ENCODE results near the gene RNF224. TPM values are rescaled to one million over a fixed set of nuclear protein-coding genes. Genes with fewer than 3 reads are reported as not detected.

RNF224 gene
- total and polyA plus RNA-seq, 12 donors = 0.06 TPM; not detected in 11

DNA sequence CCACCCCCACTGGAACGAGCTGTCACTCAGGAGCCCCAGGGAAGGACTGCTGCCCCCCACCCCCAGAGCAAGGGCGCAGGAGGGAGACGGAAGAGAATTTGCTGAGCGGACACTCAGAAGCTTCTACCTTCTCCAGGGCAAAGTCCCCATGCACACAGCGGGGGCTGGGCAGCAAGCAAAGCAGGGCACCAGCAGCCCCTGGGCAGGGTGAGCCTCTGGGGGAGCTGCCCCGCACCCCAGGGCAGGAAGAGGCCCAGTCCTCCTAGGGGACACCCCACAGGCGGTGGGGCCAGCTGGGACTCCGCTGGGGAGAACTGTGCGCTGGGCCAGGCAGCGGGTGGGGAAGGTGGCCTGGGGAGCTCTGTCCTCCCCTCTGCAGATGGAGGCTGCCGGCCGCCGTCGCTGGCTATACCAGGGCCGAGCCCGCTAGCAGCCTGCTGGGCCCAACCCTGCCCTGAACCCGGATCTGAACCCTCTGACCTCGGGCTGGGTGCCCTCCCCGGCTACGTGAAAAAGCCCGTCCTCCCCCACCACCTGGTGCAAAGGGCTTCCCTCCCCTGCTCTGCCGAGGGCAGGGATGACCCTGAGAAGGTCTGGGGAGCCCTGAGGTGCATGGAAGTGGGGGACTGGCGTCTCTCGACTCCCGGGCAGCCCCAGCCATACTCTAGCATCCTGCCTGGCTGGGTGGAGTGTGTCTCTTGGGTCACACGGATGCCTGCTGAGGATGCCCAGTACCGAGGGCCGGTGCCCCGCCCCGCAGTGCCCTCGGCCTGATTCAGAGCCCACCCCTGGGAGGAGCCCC is 2.8 kb downstream of the RNF224 start:
- no peak overlapping the region for H3K4me3 ChIP-seq
- intact Hi-C loops (cut with DNase I) = loop anchor here (5.0 to 10.0 kb wide), 2 partner anchors 113 to 445 kb away; no protein-coding TSS in a partner anchor
- 52 to 63% (median 55%) methylated on average over 14 to 31 of the region's 31 CpGs; no CpG with 5 or more reads in 1 of the 4 donors for WGBS, 4 donors
- DNase-seq = no peak
- TF ChIP-seq, protein P1, sequence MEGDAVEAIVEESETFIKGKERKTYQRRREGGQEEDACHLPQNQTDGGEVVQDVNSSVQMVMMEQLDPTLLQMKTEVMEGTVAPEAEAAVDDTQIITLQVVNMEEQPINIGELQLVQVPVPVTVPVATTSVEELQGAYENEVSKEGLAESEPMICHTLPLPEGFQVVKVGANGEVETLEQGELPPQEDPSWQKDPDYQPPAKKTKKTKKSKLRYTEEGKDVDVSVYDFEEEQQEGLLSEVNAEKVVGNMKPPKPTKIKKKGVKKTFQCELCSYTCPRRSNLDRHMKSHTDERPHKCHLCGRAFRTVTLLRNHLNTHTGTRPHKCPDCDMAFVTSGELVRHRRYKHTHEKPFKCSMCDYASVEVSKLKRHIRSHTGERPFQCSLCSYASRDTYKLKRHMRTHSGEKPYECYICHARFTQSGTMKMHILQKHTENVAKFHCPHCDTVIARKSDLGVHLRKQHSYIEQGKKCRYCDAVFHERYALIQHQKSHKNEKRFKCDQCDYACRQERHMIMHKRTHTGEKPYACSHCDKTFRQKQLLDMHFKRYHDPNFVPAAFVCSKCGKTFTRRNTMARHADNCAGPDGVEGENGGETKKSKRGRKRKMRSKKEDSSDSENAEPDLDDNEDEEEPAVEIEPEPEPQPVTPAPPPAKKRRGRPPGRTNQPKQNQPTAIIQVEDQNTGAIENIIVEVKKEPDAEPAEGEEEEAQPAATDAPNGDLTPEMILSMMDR (IDR thresholded peaks at IDR 0.05) = no peak
- no peak for TF ChIP-seq POLR2A (IDR thresholded peaks at IDR 0.05)
- H3K4me1 ChIP-seq (replicated peaks in 1 of 2) = no peaks in the 10 kb centered on the region
- no peaks in the 10 kb centered on the region for H3K9me3 ChIP-seq (replicated peaks in 1 of 3)
- no peak overlapping the region for H3K27ac ChIP-seq
- peaks cover 50% of the 10 kb centered on the region for H3K27me3 ChIP-seq
- H3K36me3 ChIP-seq (replicated peaks in 1 of 2) = no peaks in the 10 kb centered on the region

DNA sequence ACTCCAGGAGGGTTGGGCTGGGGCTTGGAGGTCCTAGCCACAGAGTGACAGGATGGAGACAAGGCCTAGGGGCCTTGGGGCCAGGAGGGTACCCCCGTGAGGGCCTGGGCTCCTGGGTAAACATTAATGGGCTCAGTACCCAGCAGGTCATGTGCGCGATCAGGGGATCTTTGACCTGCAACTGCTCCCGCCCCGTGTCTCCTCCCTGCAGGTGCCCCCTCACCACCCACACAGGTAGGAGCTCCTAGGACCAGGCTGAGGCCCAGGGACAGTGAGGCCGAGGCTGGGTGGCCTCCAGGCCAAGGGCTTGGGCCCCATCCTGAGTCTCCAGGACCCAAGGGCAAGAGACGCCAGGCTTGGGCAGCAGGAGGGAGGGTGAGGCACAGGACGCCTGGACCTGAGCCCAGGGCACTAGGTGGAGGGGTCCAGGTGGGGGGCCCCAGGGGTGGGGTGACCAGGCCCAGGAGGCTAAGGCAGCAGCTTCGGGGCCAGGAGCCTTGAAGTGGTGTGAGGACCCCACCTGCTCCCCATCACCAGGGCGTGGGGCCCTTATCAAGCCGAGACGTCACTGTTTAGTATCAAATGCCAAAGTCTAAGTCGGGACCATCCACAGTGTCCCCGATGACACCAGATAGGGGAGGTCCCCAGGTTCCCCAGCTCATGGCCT is 3.5 kb downstream of the RNF224 start, which contains the start of gene SLC34A3:
Gene SLC34A3, plus strand, starts transcription at position 197 of the 667 bp plus-strand sequence. CDS start 802 bp downstream, outside the sequence.
- Histone ChIP-seq H3K4me3 (no peak within 1 kb of the TSS), H3K36me3 (replicated peaks in 1 of 2) (no peaks in the 10 kb centered on the region), H3K9me3 (replicated peaks in 1 of 3) (no peaks in the 10 kb centered on the region), H3K27ac (no peak within 1 kb of the TSS), H3K27me3 (peaks cover 50% of the 10 kb centered on the region), H3K4me1 (replicated peaks in 1 of 2) (no peaks in the 10 kb centered on the region)
- TF ChIP-seq, protein P1 (IDR thresholded peaks at IDR 0.05) = no peak
- no peak for TF ChIP-seq POLR2A (IDR thresholded peaks at IDR 0.05)
- intact Hi-C loops (cut with DNase I) = loop anchor here in 1 of 2 donors (10.0 kb wide), 1 partner anchor 446 kb away; no protein-coding TSS in a partner anchor
- DNase-seq = no peak
- 67 to 83% (median 72%) methylated on average over 3 to 14 of the region's 14 CpGs for whole genome bisulfite sequencing, 4 donors

DNA sequence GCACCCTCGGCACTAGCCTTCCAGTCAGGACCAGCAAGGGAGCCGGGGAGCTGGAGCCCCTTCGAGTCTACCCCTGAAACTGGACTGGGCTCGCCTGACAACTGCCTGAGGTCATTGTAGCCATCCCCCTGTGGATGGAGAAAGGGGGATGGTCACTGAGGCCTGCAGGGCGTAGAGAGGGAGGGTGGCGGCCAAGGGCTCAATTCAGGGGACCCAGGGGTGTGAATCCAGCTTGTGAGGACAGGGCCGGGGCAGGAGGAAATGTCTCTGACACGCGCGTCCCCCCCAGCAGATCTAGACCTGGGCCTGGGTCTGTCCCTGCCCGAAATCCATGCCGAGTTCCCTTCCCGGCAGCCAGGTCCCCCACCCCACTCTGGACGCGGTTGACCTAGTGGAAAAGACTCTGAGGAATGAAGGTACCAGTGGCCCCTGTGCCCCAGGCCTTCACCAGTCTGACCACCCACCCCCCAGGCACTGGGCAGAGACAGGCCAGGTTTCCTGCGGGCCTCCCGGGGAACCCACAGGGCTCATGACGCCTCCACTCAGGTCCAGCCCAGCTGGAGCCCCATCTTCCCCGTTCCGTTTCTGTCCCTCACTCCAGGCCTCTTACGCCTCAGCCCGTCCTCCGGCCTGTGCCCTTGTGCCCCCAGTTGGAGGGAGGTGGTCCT is 4.2 kb downstream of the RNF224 start:
- Histone ChIP-seq H3K9me3 (replicated peaks in 1 of 3) (no peaks in the 10 kb centered on the region), H3K27me3 (peaks cover 50% of the 10 kb centered on the region)
- intact Hi-C loops (cut with DNase I) = loop anchor here in 1 of 2 donors (10.0 kb wide), 1 partner anchor 447 kb away; no protein-coding TSS in a partner anchor

More for the DNA sequence above, 4.2 kb downstream of the RNF224 start:
- Histone ChIP-seq H3K36me3 (replicated peaks in 1 of 2) (no peaks in the 10 kb centered on the region), H3K4me1 (replicated peaks in 1 of 2) (peaks cover 0 to 6% of the 10 kb centered on the region in 2 donors), H3K4me3 (no peak overlapping the region), H3K27ac (no peak overlapping the region)
- no peak for DNase-seq
- WGBS, 4 donors = 73 to 84% (median 78%) methylated on average over 18 to 23 of the region's 23 CpGs
- TF ChIP-seq, protein P1 (IDR thresholded peaks at IDR 0.05) = no peak
- no peak for TF ChIP-seq POLR2A (IDR thresholded peaks at IDR 0.05)

Data from adrenal gland (tissue), 12 donors.